ENCODE data around the gene LSG1. TPM values are rescaled to one million over a fixed set of nuclear protein-coding genes. Genes with fewer than 3 reads are reported as not detected.

The LSG1 gene
- total and polyA plus RNA-seq, 2 experiments from 2014 or later: 49.2 to 57.1 TPM

GRCh38 chr3:194638991-194639605 is 32.9 kb downstream of the LSG1 start:
- Histone ChIP-seq H3K36me3 (ENCODE audit: insufficient read depth) (peaks cover 13% of the 10 kb centered on the region), H3K27me3 (ENCODE audit: insufficient read depth) (no peaks in the 10 kb centered on the region), H3K9me2 (ENCODE audit: insufficient read depth) (no peaks in the 10 kb centered on the region), H4K20me1 (replicated peaks; ENCODE audit: insufficient read depth) (no peaks in the 10 kb centered on the region; the same call in 1 of the 2 replicates), H3K4me2 (no peak overlapping the region), H3F3A (replicated peaks; ENCODE audit: low read depth) (no peaks in the 10 kb centered on the region), H3K4me3 (no peak overlapping the region), H3K4me1 (ENCODE audit: insufficient read depth) (0 out of 2 replicates have a peak, but pooled peaks cover under 1% of the 10 kb centered on the region), H2AFZ (no peak overlapping the region), H3K27ac (ENCODE audit: low read depth) (no peak overlapping the region), H3K79me2 (replicated peaks; ENCODE audit: insufficient read depth) (no peaks in the 10 kb centered on the region)
- ATAC-seq (no peak), DNase-seq (ENCODE audit: low spot score) (no peak)
- Mint-ChIP-seq H3K9me3 (no peaks in the 10 kb centered on the region; the same call in 2 of the 3 replicates), H3K27me3 (ENCODE audit: insufficient read depth, low read depth, poor library complexity) (no peaks in the 10 kb centered on the region), H3K4me1 (no peaks in the 10 kb centered on the region; the same call in 2 of the 3 replicates), H3K4me3 (no peak overlapping the region), H3K27ac (peak overlapping the region; percentile 5), H3K36me3 (ENCODE audit: low read depth) (peaks cover 37% of the 10 kb centered on the region)
- TF ChIP-seq EZH2 (IDR thresholded peaks at IDR 0.05; ENCODE audit: low read depth, unreplicated experiment): no peak
- no peak for TF ChIP-seq CREB1 (CRISPR knock-in tag; IDR thresholded peaks at IDR 0.05; ENCODE audit: low read depth)
- TF ChIP-seq ETS1 (IDR thresholded peaks at IDR 0.05): no peak
- TF ChIP-seq STAT1 (IDR thresholded peaks at IDR 0.05; ENCODE audit: unreplicated experiment): no peak
- TF ChIP-seq REST (IDR thresholded peaks at IDR 0.05; ENCODE audit: unreplicated experiment): no peak

GRCh38 chr3:194637541-194638400 is 34.2 kb downstream of the LSG1 start:
- H3K27me3 Mint-ChIP-seq (ENCODE audit: insufficient read depth, low read depth, poor library complexity): peaks cover 4% of the 10 kb centered on the region
- TF ChIP-seq STAT1 (IDR thresholded peaks at IDR 0.05; ENCODE audit: unreplicated experiment) (no peak), ZNF331 (CRISPR knock-in tag; IDR thresholded peaks at IDR 0.05; ENCODE audit: low read depth) (no peak), EZH2 (IDR thresholded peaks at IDR 0.05; ENCODE audit: low read depth, unreplicated experiment) (no peak), REST (IDR thresholded peaks at IDR 0.05; ENCODE audit: unreplicated experiment) (no peak), JUNB (IDR thresholded peaks at IDR 0.05; ENCODE audit: unreplicated experiment) (no peak), ZNF114 (CRISPR knock-in tag; IDR thresholded peaks at IDR 0.05) (no peak), NANOG (IDR thresholded peaks at IDR 0.05; ENCODE audit: borderline replicate concordance) (no peak), ETS1 (IDR thresholded peaks at IDR 0.05) (no peak), EZH2phosphoT487 (IDR thresholded peaks at IDR 0.05; ENCODE audit: unreplicated experiment) (no peak)

More at GRCh38 chr3:194637541-194638400, 34.2 kb downstream of the LSG1 start:
- Mint-ChIP-seq H3K4me3 (no peak overlapping the region), H3K36me3 (ENCODE audit: low read depth) (peaks cover 25% of the 10 kb centered on the region), H3K4me1 (no peaks in the 10 kb centered on the region; the same call in 2 of the 3 replicates), H3K9me3 (no peaks in the 10 kb centered on the region; the same call in 2 of the 3 replicates), H3K27ac (no peak overlapping the region)
- Histone ChIP-seq H3K4me1 (ENCODE audit: insufficient read depth) (0 out of 2 replicates have a peak, but pooled peaks cover 4% of the 10 kb centered on the region), H3K36me3 (ENCODE audit: insufficient read depth) (peaks cover 6% of the 10 kb centered on the region; the same call in 1 of the 2 replicates), H3K4me3 (no peak overlapping the region), H3K9me2 (ENCODE audit: insufficient read depth) (no peaks in the 10 kb centered on the region), H3K27me3 (ENCODE audit: insufficient read depth) (no peaks in the 10 kb centered on the region), H3K79me2 (replicated peaks; ENCODE audit: insufficient read depth) (no peaks in the 10 kb centered on the region), H2AFZ (no peak overlapping the region), H3F3A (replicated peaks; ENCODE audit: low read depth) (no peaks in the 10 kb centered on the region), H3K4me2 (no peak overlapping the region), H3K27ac (ENCODE audit: low read depth) (peak overlapping the region; percentile 55; the same call in 1 of the 2 replicates), H4K20me1 (replicated peaks; ENCODE audit: insufficient read depth) (no peaks in the 10 kb centered on the region; the same call in 1 of the 2 replicates)
- ATAC-seq (no peak), DNase-seq (ENCODE audit: low spot score) (no peak)
